Mammary epithelial cell (primary cell): ENCODE results near the gene AGAP1.

Experiments used
- CTCF ChIP-seq, 2 donors: IDR thresholded peaks in 1 of 2; conservative IDR thresholded peaks in 1 of 2; 2 replicates each; pipeline ENCODE4 v1.5.1; 2011 to 2012; ENCODE audit warnings: inconsistent platforms in 2 of 2, low read length in 2 of 2, mild to moderate bottlenecking in 2 of 2, control low read depth in 1 of 2, low read depth in 1 of 2; ENCODE audit not compliant: insufficient read depth in 1 of 2; ENCODE audit errors: extremely low read depth in 1 of 2
- EZH2 ChIP-seq: IDR thresholded peaks from 2 replicates; pipeline ENCODE4 v1.6.1; 2012; ENCODE audit warnings: low read length, inconsistent platforms, borderline replicate concordance

GRCh38 chr2:235745597-235745996, 251.8 kb downstream of the AGAP1 start:
- TF ChIP-seq CTCF (conservative IDR thresholded peaks at IDR 0.05 in 1 of 2, IDR thresholded peaks at IDR 0.05 in 1 of 2; ENCODE audit: extremely low read depth in 1 of 2, insufficient read depth in 1 of 2, low read depth in 1 of 2, low read length in 2 of 2) (no peak), EZH2 (no peak)
